Aorta (tissue), 5 donors: ENCODE data around the gene SHANK3. TPM values are rescaled to one million over a fixed set of nuclear protein-coding genes. Genes with fewer than 3 reads are reported as not detected.
"Not testable (repeated sequence)": the region's sequence is repeated elsewhere in the genome, so short reads cannot be mapped to it uniquely, and the experiment has no call there.

Experiments
- ATAC-seq: fragments of 200-7000 bp; cut with Tn5 transposase; one replicate; pipeline ENCODE4 v1.9.1; 2022; ENCODE audit warnings: moderate library complexity; ENCODE audit not compliant: low FRiP score
- DNase-seq, 2 donors: peaks; one replicate each; pipeline ENCODE4 v3.0.0-alpha.2; 2020
- H3K27ac ChIP-seq, 2 donors: one replicate each; pipeline ENCODE4 v1.5.1; 2013; ENCODE audit warnings: low read length in 2 of 2, mild to moderate bottlenecking in 2 of 2, moderate library complexity in 2 of 2, control low read depth in 1 of 2, inconsistent platforms in 1 of 2, low read depth in 1 of 2
- H3K27me3 ChIP-seq, 2 donors: one replicate each; pipeline ENCODE4 v1.6.1; 2013; ENCODE audit warnings: control low read depth in 1 of 2, low read length in 1 of 2, mild to moderate bottlenecking in 1 of 2, moderate library complexity in 1 of 2; ENCODE audit not compliant: insufficient read depth in 2 of 2, control insufficient read depth in 1 of 2
- H3K36me3 ChIP-seq, 2 donors: one replicate each; pipeline ENCODE4 v1.6.1; 2013; ENCODE audit warnings: control low read depth in 1 of 2, low read length in 1 of 2, mild to moderate bottlenecking in 1 of 2; ENCODE audit not compliant: insufficient read depth in 2 of 2, control insufficient read depth in 1 of 2
- H3K4me1 ChIP-seq, 2 donors: one replicate each; pipeline ENCODE4 v1.6.1; 2013; ENCODE audit warnings: low read length in 2 of 2, control low read depth in 1 of 2, mild to moderate bottlenecking in 1 of 2, moderate library complexity in 1 of 2; ENCODE audit not compliant: insufficient read depth in 2 of 2, control insufficient read depth in 1 of 2
- H3K4me3 ChIP-seq, 2 donors: one replicate each; pipeline ENCODE4 v1.5.1; 2013; ENCODE audit warnings: low read length in 2 of 2, control low read depth in 1 of 2, mild to moderate bottlenecking in 1 of 2
- H3K9me3 ChIP-seq: one replicate; pipeline ENCODE4 v1.6.1; 2013; ENCODE audit warnings: mild to moderate bottlenecking, low read length; ENCODE audit not compliant: control insufficient read depth
- WGBS, 2 donors: extraction: QIAGEN DNeasy Blood & Tissue Kit; methylation state at CpG; one replicate each; pipeline ENCODE4 v1.1.7; 2013; 5-methylcytosine and 5-hydroxymethylcytosine counted together
- intact Hi-C, 2 donors: fragments of 100-400 bp; cut with DNase I; formaldehyde crosslinking; loops; one replicate each; pipeline versions ENCODE4 v1.14.2 to v1.15.0; 2022
- polyA plus RNA-seq, 2 donors: library from polyadenylated mRNA; stranded (reverse); fragments of 200-250 nt; gene quantifications; one replicate each; pipeline ENCODE4 v1.2.3, GENCODE V29; 2013
- total RNA-seq, 2 donors: library from RNA; stranded (reverse); fragmentation: NEBNext Ultra II Directional; extraction: Animal tissue kit (Norgen Biotek cat#: 25700); gene quantifications; one replicate each; pipeline ENCODE4 v1.2.1, GENCODE V29; 2021
- donor health status: healthy with polysubstance abuse.
- donor health status: Bipolar disorder and iron deficiency.
- donor health status: DM: no; HTN: no; CAD: no.
- donor health status: DM: no; HTN: no; CAD: no.
- donor health status: DM: yes; HTN: yes; CAD: no.

Gene SHANK3
- total and polyA plus RNA-seq, 4 donors = 0.63 to 62.9 (median 25.9) TPM

GRCh38 chr22:50628543-50629134, 44.0 kb upstream of the SHANK3 start:
- intact Hi-C loops = loop anchor here in 1 of 2 donors (2.0 kb wide), 1 partner anchor 46 kb away; the partner anchor contains the start of gene CHKB
- ATAC-seq = no peak
- WGBS, 2 donors = 38 to 40% methylated on average over 16 of the region's 16 CpGs
- Histone ChIP-seq H3K4me3 (peak overlapping the region; percentile 44 to 76), H3K4me1 (no peaks in the 10 kb centered on the region), H3K27ac (no peak overlapping the region), H3K36me3 (no peaks in the 10 kb centered on the region), H3K27me3 (no peaks in the 10 kb centered on the region), H3K9me3 (no peaks in the 10 kb centered on the region)
- DNase-seq = peak in 1 of 2 donors; percentile 63

- DNase-seq (peak in 1 of 2 donors; percentile 27), ATAC-seq (no peak)
- Histone ChIP-seq H3K36me3 (no peaks in the 10 kb centered on the region), H3K27me3 (no peaks in the 10 kb centered on the region), H3K27ac (no peak overlapping the region), H3K4me1 (no peaks in the 10 kb centered on the region), H3K9me3 (no peaks in the 10 kb centered on the region), H3K4me3 (no peak overlapping the region)
- whole genome bisulfite sequencing, 2 donors = 88 to 89% methylated on average over 5 of the region's 5 CpGs
- intact Hi-C loops = no loop called here
Observed at GRCh38 chr22:50630376-50630775, 42.2 kb upstream of the SHANK3 start.

GRCh38 chr22:50633086-50633485, 39.5 kb upstream of the SHANK3 start:
- no peaks in the 10 kb centered on the region for H3K4me1 ChIP-seq
- no peak for ATAC-seq
- no peak overlapping the region for H3K27ac ChIP-seq
- H3K9me3 ChIP-seq = no peaks in the 10 kb centered on the region
- WGBS, 2 donors = 81 to 89% methylated on average over 5 of the region's 5 CpGs
- no peaks in the 10 kb centered on the region for H3K27me3 ChIP-seq
- intact Hi-C loops = no loop called here
- H3K4me3 ChIP-seq = no peak overlapping the region
- no peaks in the 10 kb centered on the region for H3K36me3 ChIP-seq
- no peak for DNase-seq

- H3K4me3 ChIP-seq = no peak overlapping the region
- no peak overlapping the region for H3K27ac ChIP-seq
- DNase-seq = peak in 1 of 2 donors; percentile 51
- H3K9me3 ChIP-seq = no peaks in the 10 kb centered on the region
- no peaks in the 10 kb centered on the region for H3K27me3 ChIP-seq
- 82 to 87% methylated on average over 11 of the region's 11 CpGs for WGBS, 2 donors
- H3K4me1 ChIP-seq = no peaks in the 10 kb centered on the region
- intact Hi-C loops = no loop called here
- no peaks in the 10 kb centered on the region for H3K36me3 ChIP-seq
- ATAC-seq = no peak
Observed at GRCh38 chr22:50633771-50634170, 38.9 kb upstream of the SHANK3 start.

- intact Hi-C loops = no loop called here
- Histone ChIP-seq H3K27ac (no peak overlapping the region), H3K27me3 (no peaks in the 10 kb centered on the region), H3K9me3 (no peaks in the 10 kb centered on the region), H3K4me3 (no peak overlapping the region), H3K36me3 (no peaks in the 10 kb centered on the region), H3K4me1 (no peaks in the 10 kb centered on the region)
- 91 to 94% methylated on average over 11 of the region's 11 CpGs for WGBS, 2 donors
- ATAC-seq (no peak), DNase-seq (peak in 1 of 2 donors; percentile 65)
Observed at GRCh38 chr22:50635591-50635990, 37.0 kb upstream of the SHANK3 start.

GRCh38 chr22:50640296-50640695, 32.3 kb upstream of the SHANK3 start:
- H3K36me3 ChIP-seq, H3K4me1 ChIP-seq, ATAC-seq, H3K9me3 ChIP-seq, H3K4me3 ChIP-seq, H3K27ac ChIP-seq, DNase-seq, H3K27me3 ChIP-seq, intact Hi-C loops: not testable (repeated sequence)
- 88 to 89% methylated on average over 12 of the region's 12 CpGs for WGBS, 2 donors

GRCh38 chr22:50640857-50641647, 31.6 kb upstream of the SHANK3 start:
- no peaks in the 10 kb centered on the region for H3K4me1 ChIP-seq
- WGBS, 2 donors = 73 to 78% methylated on average over 15 of the region's 15 CpGs
- ATAC-seq = peak; percentile 54
- no peaks in the 10 kb centered on the region for H3K27me3 ChIP-seq
- peak in 1 of 2 donors; percentile 43 for DNase-seq
- no peak overlapping the region for H3K27ac ChIP-seq
- intact Hi-C loops = no loop called here
- H3K36me3 ChIP-seq = no peaks in the 10 kb centered on the region
- no peaks in the 10 kb centered on the region for H3K9me3 ChIP-seq
- no peak overlapping the region for H3K4me3 ChIP-seq

- H3K4me1 ChIP-seq = no peaks in the 10 kb centered on the region
Observed at GRCh38 chr22:50641696-50642607, 30.7 kb upstream of the SHANK3 start.

More at GRCh38 chr22:50641696-50642607, 30.7 kb upstream of the SHANK3 start:
- 13 to 18% methylated on average over 17 of the region's 17 CpGs for WGBS, 2 donors
- no peak overlapping the region for H3K4me3 ChIP-seq
- ATAC-seq = peak; percentile 70
- no peak overlapping the region for H3K27ac ChIP-seq
- intact Hi-C loops = no loop called here
- H3K27me3 ChIP-seq = no peaks in the 10 kb centered on the region
- DNase-seq = peak in 1 of 2 donors; percentile 68
- no peaks in the 10 kb centered on the region for H3K9me3 ChIP-seq
- no peaks in the 10 kb centered on the region for H3K36me3 ChIP-seq
